Measurements from ENCODE around the gene LILRA5.
"Not testable (repeated sequence)": the region's sequence is repeated elsewhere in the genome, so short reads cannot be mapped to it uniquely, and the experiment has no call there.

Gene LILRA5

GRCh38 chr19:54299126-54299498, 13.9 kb downstream of the LILRA5 start:
- TF ChIP-seq ZFX (IDR thresholded peaks at IDR 0.05) (no peak), CTCF (conservative IDR thresholded peaks at IDR 0.05) (no peak)
- no peak overlapping the region for H3K27ac ChIP-seq

GRCh38 chr19:54298357-54299125, 14.4 kb downstream of the LILRA5 start:
- TF ChIP-seq ZFX (IDR thresholded peaks at IDR 0.05): no peak
- no peak for TF ChIP-seq CTCF (conservative IDR thresholded peaks at IDR 0.05)
- no peak overlapping the region for H3K27ac ChIP-seq

GRCh38 chr19:54297759-54298305, 15.1 kb downstream of the LILRA5 start:
- no peak overlapping the region for H3K27ac ChIP-seq
- TF ChIP-seq CTCF (conservative IDR thresholded peaks at IDR 0.05): no peak
- no peak for TF ChIP-seq ZFX (IDR thresholded peaks at IDR 0.05)

GRCh38 chr19:54294539-54294938, 18.4 kb downstream of the LILRA5 start:
- no peak overlapping the region for H3K27ac ChIP-seq
- TF ChIP-seq ZFX (IDR thresholded peaks at IDR 0.05) (no peak), CTCF (conservative IDR thresholded peaks at IDR 0.05) (no peak)

GRCh38 chr19:54289160-54289559, 23.8 kb downstream of the LILRA5 start:
- not testable (repeated sequence) for H3K27ac ChIP-seq

GRCh38 chr19:54287456-54287855, 25.5 kb downstream of the LILRA5 start:
- TF ChIP-seq ZFX (IDR thresholded peaks at IDR 0.05) (no peak), CTCF (conservative IDR thresholded peaks at IDR 0.05) (no peak)

GRCh38 chr19:54286283-54286682, 26.7 kb downstream of the LILRA5 start:
- H3K27ac ChIP-seq: not testable (repeated sequence)

More at GRCh38 chr19:54287456-54287855, 25.5 kb downstream of the LILRA5 start:
- no peak overlapping the region for H3K27ac ChIP-seq

GRCh38 chr19:54285427-54286056, 27.4 kb downstream of the LILRA5 start:
- not testable (repeated sequence) for H3K27ac ChIP-seq

Data from C4-2B (cell line).